Endometrial microvascular endothelial cells (primary cell): Measurements from ENCODE around the gene PLAAT4. TPM values are rescaled to one million over a fixed set of nuclear protein-coding genes. Genes with fewer than 3 reads are reported as not detected.
"Not testable (repeated sequence)": the region's sequence is repeated elsewhere in the genome, so short reads cannot be mapped to it uniquely, and the experiment has no call there.

ENCODE experiments used
- in situ Hi-C: cut with HindIII; loops from 2 replicates; pipeline ENCODE4 v1.10.0; 2017; ENCODE audit warnings: low sequenced_read_pairs, low pct_unique_long_range_greater_than_20kb; ENCODE audit errors: inconsistent ontology term
- total RNA-seq: library from RNA; depleted of rRNA; stranded (reverse); fragments of >200 nt; gene quantifications from one replicate; pipeline ENCODE4 v1.2.3, GENCODE V29; 2015; ENCODE audit errors: inconsistent ontology term

The PLAAT4 gene
- total RNA-seq, 1 donor from 2014 or later = 9.3 TPM

DNA sequence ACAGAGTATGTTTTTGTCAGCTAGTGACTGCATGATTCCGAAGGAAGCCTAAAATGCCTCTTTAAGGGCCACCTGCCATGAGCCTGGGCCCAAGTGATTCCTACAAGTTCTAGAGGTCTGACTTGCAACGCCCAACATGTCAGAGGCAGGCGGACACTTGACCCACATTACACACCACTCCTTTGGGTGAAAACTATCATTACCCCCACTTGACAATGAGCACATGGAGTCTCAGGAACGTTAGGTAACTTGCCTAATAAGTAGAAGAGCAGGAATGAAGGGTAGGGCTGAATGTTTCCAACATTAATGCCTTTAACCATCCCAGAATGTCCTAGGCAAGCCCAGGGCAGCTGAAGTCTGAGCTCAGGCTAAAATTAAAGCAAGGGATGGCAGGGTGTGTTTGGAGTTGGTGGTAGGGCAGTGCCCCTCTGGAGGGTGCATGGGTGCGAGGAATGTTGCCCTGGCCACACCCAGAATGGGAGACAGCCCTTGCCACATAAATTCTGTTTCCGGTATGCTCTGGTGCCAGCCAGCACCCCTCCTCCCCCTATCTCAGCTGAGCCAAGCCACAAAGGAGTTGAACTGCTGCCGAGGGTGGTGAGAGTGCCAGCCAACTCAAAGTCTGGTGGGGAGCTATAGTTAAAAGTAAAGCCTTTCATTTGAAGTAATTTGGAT, 24.0 kb downstream of the PLAAT4 start:
- in situ Hi-C loops = no loop called here

- in situ Hi-C loops = no loop called here
Measured at GRCh38 chr11:63563201-63564055, 26.8 kb downstream of the PLAAT4 start, which contains the start of gene PLAAT2. Gene PLAAT2 (minus strand): TSS chr11:63563379. CDS start chr11:63563324, 55 bp downstream.

GRCh38 chr11:63564056-63564774, 27.6 kb downstream of the PLAAT4 start:
- in situ Hi-C loops = no loop called here

DNA sequence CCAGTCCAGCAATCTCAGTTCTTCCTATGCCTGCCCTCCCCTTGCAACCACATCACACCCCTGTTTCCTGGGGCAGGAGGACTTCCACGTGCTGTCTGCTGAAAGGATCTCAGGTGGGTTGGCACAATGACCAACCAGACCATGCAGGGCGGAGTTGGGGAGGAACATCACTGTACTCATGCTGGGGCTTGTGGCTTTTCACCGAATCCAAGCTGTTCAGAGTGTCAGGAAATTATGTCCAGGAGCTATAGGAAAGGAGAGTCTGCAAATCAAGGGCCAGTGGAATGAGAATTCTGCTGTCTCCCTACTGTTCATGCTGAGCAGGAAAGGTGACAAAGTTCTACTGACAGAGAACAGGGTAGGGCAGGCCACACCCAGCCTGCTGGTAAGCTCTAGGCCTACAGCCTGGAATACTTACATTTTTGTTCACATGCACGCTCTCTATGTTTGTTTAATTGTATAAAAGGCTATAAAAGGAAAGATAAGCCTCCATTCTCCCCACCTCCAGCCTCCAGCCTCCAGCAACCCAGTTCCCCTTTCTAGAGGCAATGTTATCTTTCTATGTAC, 28.3 kb downstream of the PLAAT4 start:
- in situ Hi-C loops = no loop called here

- in situ Hi-C loops = no loop called here
Measured at GRCh38 chr11:63567044-63567840, 30.6 kb downstream of the PLAAT4 start.

DNA sequence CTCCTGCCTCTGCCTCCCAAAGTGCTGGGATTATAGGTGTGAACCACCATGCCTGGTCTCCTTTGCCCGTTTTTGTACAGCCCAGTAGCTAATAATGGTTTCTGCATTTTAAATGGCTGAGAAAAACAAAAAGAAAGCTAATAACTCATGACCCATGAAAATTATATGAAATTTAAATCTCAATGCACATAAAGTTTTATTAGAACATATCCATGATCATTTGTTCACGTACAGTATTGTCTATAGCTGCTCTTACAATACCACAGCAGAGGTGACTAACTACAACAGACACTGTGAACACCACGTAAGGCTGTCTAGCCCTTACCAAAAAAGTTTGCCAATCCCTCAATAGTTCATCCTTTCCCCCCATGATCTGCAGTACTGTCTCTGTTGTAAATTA, 33.0 kb downstream of the PLAAT4 start:
- in situ Hi-C loops = no loop called here

DNA sequence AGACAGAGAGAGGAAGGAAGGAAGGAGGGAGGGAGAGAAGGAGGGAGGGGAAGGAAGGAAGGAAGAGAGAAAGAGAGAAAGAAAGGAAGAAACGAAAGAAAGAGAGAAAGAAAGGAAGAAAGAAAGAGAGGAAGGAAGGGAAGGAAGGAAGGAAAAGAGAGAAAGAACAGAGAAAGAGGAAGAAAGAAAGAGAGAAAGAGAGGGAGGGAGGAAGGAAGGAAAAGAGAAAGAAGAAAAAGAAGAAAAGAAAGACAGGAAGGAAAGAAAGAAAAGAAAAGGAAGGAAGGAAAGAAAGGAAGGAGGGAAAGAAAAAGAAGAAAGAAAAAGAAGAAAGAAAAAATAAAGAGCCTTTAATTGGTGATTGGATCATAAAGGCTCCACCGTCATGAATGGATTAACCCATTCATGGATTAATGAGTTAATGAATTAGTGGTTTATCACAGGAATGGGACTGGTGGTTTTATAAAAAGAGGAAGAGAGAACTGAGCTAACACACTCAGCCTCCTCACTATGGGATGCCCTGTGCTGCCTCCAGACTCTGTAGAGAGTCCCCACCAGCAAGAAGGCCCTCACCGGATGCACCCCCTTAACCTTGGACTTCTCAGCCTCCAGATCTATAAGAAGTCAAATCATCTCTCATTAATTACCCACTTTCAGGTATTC, 35.5 kb downstream of the PLAAT4 start:
- in situ Hi-C loops = no loop called here

- in situ Hi-C loops = no loop called here
Measured at GRCh38 chr11:63573881-63574855, 37.6 kb downstream of the PLAAT4 start.

GRCh38 chr11:63574856-63575602, 38.4 kb downstream of the PLAAT4 start:
- in situ Hi-C loops = no loop called here

DNA sequence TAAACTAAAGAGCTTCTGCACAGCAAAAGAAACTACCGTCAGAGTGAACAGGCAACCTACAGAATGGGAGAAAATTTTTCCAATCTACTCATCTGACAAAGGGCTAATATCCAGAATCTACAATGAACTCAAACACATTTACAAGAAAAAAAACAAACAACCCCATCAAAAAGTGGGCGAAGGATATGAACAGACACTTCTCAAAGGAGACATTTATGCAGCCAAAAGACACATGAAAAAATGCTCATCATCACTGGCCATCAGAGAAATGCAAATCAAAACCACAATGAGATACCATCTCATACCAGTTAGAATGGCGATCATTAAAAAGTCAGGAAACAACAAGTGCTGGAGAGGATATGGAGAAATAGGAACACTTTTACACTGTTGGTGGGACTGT, 42.3 kb downstream of the PLAAT4 start:
- in situ Hi-C loops = not testable (repeated sequence)

GRCh38 chr11:63581224-63581623, 44.6 kb downstream of the PLAAT4 start:
- in situ Hi-C loops = not testable (repeated sequence)

DNA sequence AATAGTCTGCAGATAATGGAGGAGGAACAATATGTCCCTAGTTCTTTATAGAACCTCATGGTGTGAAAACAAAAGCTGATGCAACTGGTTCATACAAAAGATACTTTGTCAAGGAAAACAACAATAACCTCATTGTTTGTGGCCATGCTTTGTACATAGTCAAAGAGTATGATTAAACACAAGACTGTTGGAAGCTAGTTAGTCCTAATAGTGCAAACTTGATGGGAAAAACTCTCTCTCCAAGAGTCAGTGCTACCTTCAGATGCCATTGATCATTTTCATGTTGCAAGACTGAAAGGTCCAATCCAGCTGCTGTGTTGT, 46.7 kb downstream of the PLAAT4 start:
- in situ Hi-C loops = no loop called here

DNA sequence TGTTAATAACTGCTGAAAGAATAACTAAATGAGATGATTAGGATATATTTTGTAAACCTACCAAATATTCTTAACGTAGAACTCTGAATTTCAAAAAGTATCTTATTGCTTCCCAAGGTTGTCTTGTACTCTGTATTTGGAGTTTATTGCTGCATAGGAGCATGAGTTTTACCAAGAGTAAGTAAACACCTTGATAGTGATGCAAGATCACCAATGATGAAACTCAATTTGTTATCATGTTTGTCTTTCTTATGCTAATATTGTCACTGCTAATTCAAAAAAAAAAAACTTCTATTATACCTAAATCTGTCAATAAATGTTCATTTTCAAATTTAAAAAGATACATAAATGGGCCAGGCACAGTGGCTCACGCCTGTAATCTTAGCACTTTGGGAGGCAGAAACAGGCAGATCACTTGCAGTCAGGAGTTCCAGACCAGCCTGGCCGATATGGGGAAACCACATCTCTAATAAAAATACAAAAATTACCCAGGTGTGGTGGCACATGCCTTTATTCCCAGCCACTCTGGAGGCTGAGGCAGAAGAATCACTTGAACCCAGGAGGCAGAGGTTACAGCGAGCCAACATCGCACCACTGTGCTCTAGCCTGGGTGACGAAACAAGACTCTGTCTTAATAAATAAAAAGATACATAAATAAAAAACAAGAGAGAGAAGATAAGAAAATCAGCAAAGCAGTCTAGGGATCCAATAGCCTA, 50.0 kb downstream of the PLAAT4 start:
- in situ Hi-C loops = no loop called here

DNA sequence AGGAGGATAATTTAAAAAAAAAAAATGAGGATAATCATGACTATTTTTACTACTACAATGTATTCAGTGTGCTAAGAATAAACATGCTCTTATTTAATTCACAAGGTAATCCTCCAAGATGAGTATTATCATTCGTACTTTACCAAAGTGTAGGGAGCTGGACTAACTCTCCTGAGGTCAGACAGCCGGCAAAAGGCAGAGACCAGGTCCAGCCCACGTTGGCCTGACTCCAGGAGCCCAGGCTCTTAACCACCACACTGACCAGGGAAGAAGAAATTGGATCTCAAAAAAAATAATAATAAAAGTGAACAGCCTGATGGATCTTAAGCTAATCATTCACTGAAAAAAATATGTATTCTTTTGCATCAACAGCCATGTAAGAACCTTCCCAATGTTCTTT, 52.4 kb downstream of the PLAAT4 start:
- in situ Hi-C loops = no loop called here

GRCh38 chr11:63590024-63590788, 53.6 kb downstream of the PLAAT4 start:
- in situ Hi-C loops = no loop called here
